ENCODE measurements around the gene HCAR3.
"Not testable (repeated sequence)": the region's sequence is repeated elsewhere in the genome, so short reads cannot be mapped to it uniquely, and the experiment has no call there.

HCAR3 gene

GRCh38 chr12:122691566-122691965 lies 25.0 kb downstream of the HCAR3 start:
- H3K4me3 ChIP-seq (ENCODE audit: low read depth, low read length), result no peak overlapping the region
- no peak for DNase-seq (ENCODE audit: low read depth)
- TF ChIP-seq CTCF (IDR thresholded peaks at IDR 0.05; ENCODE audit: low read depth, low read length) (no peak), MYC (IDR thresholded peaks at IDR 0.05; ENCODE audit: low read depth, low read length) (no peak), MAX (IDR thresholded peaks at IDR 0.05; ENCODE audit: low read depth, low read length) (no peak), POLR2A (IDR thresholded peaks at IDR 0.05; ENCODE audit: extremely low read depth, insufficient read length) (no peak)

GRCh38 chr12:122688291-122688690 lies 28.3 kb downstream of the HCAR3 start:
- TF ChIP-seq CTCF (IDR thresholded peaks at IDR 0.05; ENCODE audit: low read depth, low read length) (no peak), POLR2A (IDR thresholded peaks at IDR 0.05; ENCODE audit: extremely low read depth, insufficient read length) (no peak), MAX (IDR thresholded peaks at IDR 0.05; ENCODE audit: low read depth, low read length) (no peak), MYC (IDR thresholded peaks at IDR 0.05; ENCODE audit: low read depth, low read length) (no peak)
- DNase-seq (ENCODE audit: low read depth), result no peak

GRCh38 chr12:122687086-122687485 lies 29.5 kb downstream of the HCAR3 start:
- H3K4me3 ChIP-seq (ENCODE audit: low read depth, low read length), result no peak overlapping the region
- TF ChIP-seq MAX (IDR thresholded peaks at IDR 0.05; ENCODE audit: low read depth, low read length), result no peak
- no peak for TF ChIP-seq POLR2A (IDR thresholded peaks at IDR 0.05; ENCODE audit: extremely low read depth, insufficient read length)
- TF ChIP-seq CTCF (IDR thresholded peaks at IDR 0.05; ENCODE audit: low read depth, low read length), result no peak
- TF ChIP-seq MYC (IDR thresholded peaks at IDR 0.05; ENCODE audit: low read depth, low read length), result no peak
- DNase-seq (ENCODE audit: low read depth), result no peak

More at GRCh38 chr12:122688291-122688690, 28.3 kb downstream of the HCAR3 start:
- no peak overlapping the region for H3K4me3 ChIP-seq (ENCODE audit: low read depth, low read length)

GRCh38 chr12:122686538-122686937 lies 30.1 kb downstream of the HCAR3 start:
- TF ChIP-seq MYC (IDR thresholded peaks at IDR 0.05; ENCODE audit: low read depth, low read length) (no peak), POLR2A (IDR thresholded peaks at IDR 0.05; ENCODE audit: extremely low read depth, insufficient read length) (no peak), CTCF (IDR thresholded peaks at IDR 0.05; ENCODE audit: low read depth, low read length) (no peak), MAX (IDR thresholded peaks at IDR 0.05; ENCODE audit: low read depth, low read length) (no peak)
- DNase-seq (ENCODE audit: low read depth), result no peak
- H3K4me3 ChIP-seq (ENCODE audit: low read depth, low read length), result no peak overlapping the region

- TF ChIP-seq MYC (IDR thresholded peaks at IDR 0.05; ENCODE audit: low read depth, low read length), result no peak
- DNase-seq (ENCODE audit: low read depth), result no peak
- no peak overlapping the region for H3K4me3 ChIP-seq (ENCODE audit: low read depth, low read length)
These were observed 32.3 kb downstream of the HCAR3 start for GRCh38 chr12:122684297-122684813.

- TF ChIP-seq CTCF (IDR thresholded peaks at IDR 0.05; ENCODE audit: low read depth, low read length), result no peak
- TF ChIP-seq MYC (IDR thresholded peaks at IDR 0.05; ENCODE audit: low read depth, low read length), result no peak
- TF ChIP-seq MAX (IDR thresholded peaks at IDR 0.05; ENCODE audit: low read depth, low read length), result no peak
- TF ChIP-seq POLR2A (IDR thresholded peaks at IDR 0.05; ENCODE audit: extremely low read depth, insufficient read length), result no peak
These were observed 34.8 kb downstream of the HCAR3 start for GRCh38 chr12:122681814-122682213.

GRCh38 chr12:122680989-122681388 lies 35.6 kb downstream of the HCAR3 start:
- not testable (repeated sequence) for DNase-seq (ENCODE audit: low read depth); H3K4me3 ChIP-seq (ENCODE audit: low read depth, low read length)

More at GRCh38 chr12:122681814-122682213, 34.8 kb downstream of the HCAR3 start:
- DNase-seq (ENCODE audit: low read depth), result peak; percentile 89
- H3K4me3 ChIP-seq (ENCODE audit: low read depth, low read length), result no peak overlapping the region

- H3K4me3 ChIP-seq (ENCODE audit: low read depth, low read length); DNase-seq (ENCODE audit: low read depth): not testable (repeated sequence)
These were observed 39.8 kb downstream of the HCAR3 start for GRCh38 chr12:122676781-122677180.

GRCh38 chr12:122676015-122676414 lies 40.6 kb downstream of the HCAR3 start:
- DNase-seq (ENCODE audit: low read depth); H3K4me3 ChIP-seq (ENCODE audit: low read depth, low read length): not testable (repeated sequence)
